HEK293T (cell line): ENCODE results near the gene SPPL3.

Experiments used
- HDGF ChIP-seq: fragments of 450-650 bp; IDR thresholded peaks from 2 replicates; pipeline ENCODE4 v1.6.1; 2017; ENCODE audit warnings: antibody characterized with exemption, borderline replicate concordance
- NFRKB ChIP-seq: fragments of 450-650 bp; IDR thresholded peaks from 2 replicates; pipeline ENCODE4 v1.6.1; 2016; ENCODE audit warnings: mild to moderate bottlenecking, moderate library complexity
- SP1 ChIP-seq: fragments of 450-650 bp; IDR thresholded peaks from 2 replicates; pipeline ENCODE4 v1.6.1; 2017
- TARDBP ChIP-seq: fragments of 450-650 bp; IDR thresholded peaks from 2 replicates; pipeline ENCODE4 v1.6.1; 2016
- ZNF384 ChIP-seq: fragments of 450-650 bp; IDR thresholded peaks from 2 replicates; pipeline ENCODE4 v1.6.1; 2016

DNA sequence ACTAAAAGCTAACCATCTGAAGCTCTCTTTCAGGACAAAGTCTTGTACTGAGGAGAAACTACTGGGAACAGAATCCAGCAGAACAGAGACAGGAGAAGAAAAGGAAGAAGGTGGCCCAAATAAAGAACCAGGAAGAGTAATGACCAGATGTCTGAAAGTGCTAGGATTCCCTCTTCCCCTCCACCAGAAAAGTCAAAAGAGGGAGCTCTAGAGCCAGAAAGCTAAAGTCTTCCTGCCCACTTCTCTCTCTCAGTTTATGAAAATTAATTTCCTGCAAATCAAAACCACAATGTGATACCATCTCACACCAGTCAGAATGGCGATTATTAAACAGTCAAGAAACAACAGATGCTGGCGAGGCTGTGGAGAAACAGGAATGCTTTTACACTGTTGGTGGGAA lies 47.2 kb downstream of the SPPL3 start:
- TF ChIP-seq HDGF (no peak), ZNF384 (no peak), NFRKB (no peak), SP1 (no peak), TARDBP (no peak)
